ENCODE measurements around the gene PPIL1. TPM values are rescaled to one million over a fixed set of nuclear protein-coding genes. Genes with fewer than 3 reads are reported as not detected.

Gene PPIL1
- total RNA-seq, 1 donor from 2014 or later = 36.6 TPM

DNA sequence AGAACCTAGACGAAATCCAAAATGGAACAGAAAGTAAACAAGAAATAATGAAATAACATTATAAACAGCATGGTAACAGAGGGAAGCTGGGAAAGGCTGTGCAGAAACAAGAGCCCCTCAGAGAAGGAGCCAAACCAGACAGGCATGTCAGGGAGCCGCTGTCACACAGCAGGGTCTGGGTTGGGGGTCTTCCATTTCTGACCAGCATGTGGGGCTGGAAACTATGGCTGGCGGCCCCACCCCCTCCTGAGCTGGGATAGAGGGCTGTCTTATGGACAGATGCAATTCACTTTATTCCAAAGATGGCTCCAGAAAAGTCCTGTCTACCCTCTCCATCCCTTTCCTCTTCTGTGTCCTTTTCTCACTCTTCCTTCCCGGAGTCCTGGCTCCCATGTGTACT is 38.5 kb upstream of the PPIL1 start:
- no peak for TF ChIP-seq EZH2 (IDR thresholded peaks at IDR 0.05; ENCODE audit: insufficient read depth, low read length)
- TF ChIP-seq, protein P1, sequence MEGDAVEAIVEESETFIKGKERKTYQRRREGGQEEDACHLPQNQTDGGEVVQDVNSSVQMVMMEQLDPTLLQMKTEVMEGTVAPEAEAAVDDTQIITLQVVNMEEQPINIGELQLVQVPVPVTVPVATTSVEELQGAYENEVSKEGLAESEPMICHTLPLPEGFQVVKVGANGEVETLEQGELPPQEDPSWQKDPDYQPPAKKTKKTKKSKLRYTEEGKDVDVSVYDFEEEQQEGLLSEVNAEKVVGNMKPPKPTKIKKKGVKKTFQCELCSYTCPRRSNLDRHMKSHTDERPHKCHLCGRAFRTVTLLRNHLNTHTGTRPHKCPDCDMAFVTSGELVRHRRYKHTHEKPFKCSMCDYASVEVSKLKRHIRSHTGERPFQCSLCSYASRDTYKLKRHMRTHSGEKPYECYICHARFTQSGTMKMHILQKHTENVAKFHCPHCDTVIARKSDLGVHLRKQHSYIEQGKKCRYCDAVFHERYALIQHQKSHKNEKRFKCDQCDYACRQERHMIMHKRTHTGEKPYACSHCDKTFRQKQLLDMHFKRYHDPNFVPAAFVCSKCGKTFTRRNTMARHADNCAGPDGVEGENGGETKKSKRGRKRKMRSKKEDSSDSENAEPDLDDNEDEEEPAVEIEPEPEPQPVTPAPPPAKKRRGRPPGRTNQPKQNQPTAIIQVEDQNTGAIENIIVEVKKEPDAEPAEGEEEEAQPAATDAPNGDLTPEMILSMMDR (IDR thresholded peaks at IDR 0.05; ENCODE audit: insufficient read depth, low read depth, low read length) = no peak
- H3K4me3 ChIP-seq (ENCODE audit: insufficient read depth, low read depth, low read length) = no peak overlapping the region
- peak overlapping the region; percentile 38 for H3K27ac Mint-ChIP-seq (ENCODE audit: unreplicated experiment)
- H3K36me3 Mint-ChIP-seq (ENCODE audit: low read depth, unreplicated experiment) = peaks cover 12% of the 10 kb centered on the region
- H3K27ac ChIP-seq (ENCODE audit: low read depth, low read length) = no peak overlapping the region
- H3K4me3 Mint-ChIP-seq (ENCODE audit: unreplicated experiment) = no peak overlapping the region
- peaks cover 55% of the 10 kb centered on the region for H4K20me1 ChIP-seq (ENCODE audit: insufficient read depth, low read length)
- FAIRE-seq (no peak), DNase-seq (ENCODE audit: low read depth) (no peak)
- peaks cover 4% of the 10 kb centered on the region for H3K36me3 ChIP-seq (ENCODE audit: insufficient read depth, low read length)
- H3K4me1 Mint-ChIP-seq (ENCODE audit: low read depth, unreplicated experiment) = peaks cover 49% of the 10 kb centered on the region
- peak overlapping the region; percentile 55 for H3K4me2 ChIP-seq (ENCODE audit: low read length)
- H3K9me3 ChIP-seq (ENCODE audit: insufficient read depth, low read depth, low read length) = no peaks in the 10 kb centered on the region
- no peaks in the 10 kb centered on the region for H3K9me3 Mint-ChIP-seq (ENCODE audit: unreplicated experiment)
- H3K9ac ChIP-seq (ENCODE audit: low read length) = no peak overlapping the region
- no peaks in the 10 kb centered on the region for H3K27me3 Mint-ChIP-seq (ENCODE audit: low read depth, unreplicated experiment)
- no peaks in the 10 kb centered on the region for H3K79me2 ChIP-seq (ENCODE audit: insufficient read depth, low read length)
- H2AFZ ChIP-seq (ENCODE audit: low read depth, low read length) = no peak overlapping the region
- H3K4me1 ChIP-seq (ENCODE audit: insufficient read depth, low read length) = peaks cover 20% of the 10 kb centered on the region
- H3K27me3 ChIP-seq (ENCODE audit: insufficient read depth, low read length) = no peaks in the 10 kb centered on the region

DNA sequence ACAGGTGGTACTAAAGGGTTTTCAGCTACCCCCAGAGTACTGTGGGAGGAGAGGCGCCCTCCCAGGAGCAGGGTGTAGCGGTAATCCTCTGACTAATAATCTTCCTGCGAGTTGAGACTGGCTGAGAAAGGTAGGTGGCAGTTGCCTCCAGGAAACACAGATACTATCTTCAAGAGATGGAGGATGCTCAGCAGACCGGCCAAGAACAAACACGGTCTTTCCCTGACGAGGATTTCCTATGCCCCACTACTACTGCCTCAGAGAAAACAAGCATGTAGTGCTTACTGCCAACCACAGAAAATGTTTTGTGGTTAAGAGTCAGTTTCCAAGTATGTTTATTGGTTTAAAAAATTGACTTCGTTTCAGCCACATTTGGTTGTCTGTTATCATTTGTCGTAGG is 38.0 kb upstream of the PPIL1 start:
- DNase-seq (ENCODE audit: low read depth) (peak; percentile 90), FAIRE-seq (peak; percentile 88)
- H3K4me1 ChIP-seq (ENCODE audit: insufficient read depth, low read length) = peaks cover 22% of the 10 kb centered on the region
- H3K79me2 ChIP-seq (ENCODE audit: insufficient read depth, low read length) = no peaks in the 10 kb centered on the region
- H4K20me1 ChIP-seq (ENCODE audit: insufficient read depth, low read length) = peaks cover 60% of the 10 kb centered on the region
- Mint-ChIP-seq H3K27ac (ENCODE audit: unreplicated experiment) (peak overlapping the region; percentile 51), H3K9me3 (ENCODE audit: unreplicated experiment) (no peaks in the 10 kb centered on the region), H3K4me3 (ENCODE audit: unreplicated experiment) (peak overlapping the region; percentile 37), H3K27me3 (ENCODE audit: low read depth, unreplicated experiment) (no peaks in the 10 kb centered on the region), H3K4me1 (ENCODE audit: low read depth, unreplicated experiment) (peaks cover 54% of the 10 kb centered on the region), H3K36me3 (ENCODE audit: low read depth, unreplicated experiment) (peaks cover 12% of the 10 kb centered on the region)
- H3K27ac ChIP-seq (ENCODE audit: low read depth, low read length) = no peak overlapping the region
- H3K4me2 ChIP-seq (ENCODE audit: low read length) = peak overlapping the region; percentile 55
- H3K9ac ChIP-seq (ENCODE audit: low read length) = no peak overlapping the region
- H3K36me3 ChIP-seq (ENCODE audit: insufficient read depth, low read length) = peaks cover 4% of the 10 kb centered on the region
- H3K9me3 ChIP-seq (ENCODE audit: insufficient read depth, low read depth, low read length) = no peaks in the 10 kb centered on the region
- H3K4me3 ChIP-seq (ENCODE audit: insufficient read depth, low read depth, low read length) = no peak overlapping the region
- H2AFZ ChIP-seq (ENCODE audit: low read depth, low read length) = no peak overlapping the region
- no peaks in the 10 kb centered on the region for H3K27me3 ChIP-seq (ENCODE audit: insufficient read depth, low read length)
- TF ChIP-seq, protein P1 (IDR thresholded peaks at IDR 0.05; ENCODE audit: insufficient read depth, low read depth, low read length) = no peak
- no peak for TF ChIP-seq EZH2 (IDR thresholded peaks at IDR 0.05; ENCODE audit: insufficient read depth, low read length)

DNA sequence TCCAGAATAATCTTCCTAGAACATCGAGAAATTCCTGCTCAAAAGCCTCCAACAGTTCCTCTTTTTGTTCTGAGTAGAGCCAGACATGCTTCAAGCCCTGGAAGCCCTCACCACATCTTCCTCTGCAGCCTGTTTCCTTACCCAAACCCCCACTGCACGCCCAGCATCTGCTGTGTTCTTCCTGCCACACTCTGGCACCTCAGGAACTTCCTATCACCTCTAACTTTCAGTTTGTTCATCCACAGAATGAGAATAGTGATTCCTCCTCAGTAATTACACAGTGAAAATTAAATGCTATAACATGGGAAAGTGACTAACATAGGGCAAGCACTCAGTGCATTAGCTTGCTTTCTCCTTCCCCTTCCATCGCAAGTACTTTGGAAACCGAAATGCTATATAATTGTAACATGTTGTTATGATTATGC is 37.4 kb upstream of the PPIL1 start:
- no peak for FAIRE-seq
- no peaks in the 10 kb centered on the region for H3K27me3 ChIP-seq (ENCODE audit: insufficient read depth, low read length)
- no peaks in the 10 kb centered on the region for H3K79me2 ChIP-seq (ENCODE audit: insufficient read depth, low read length)
- no peaks in the 10 kb centered on the region for H3K9me3 Mint-ChIP-seq (ENCODE audit: unreplicated experiment)
- H3K36me3 ChIP-seq (ENCODE audit: insufficient read depth, low read length) = peaks cover 4% of the 10 kb centered on the region
- no peak overlapping the region for H3K27ac ChIP-seq (ENCODE audit: low read depth, low read length)
- H3K27ac Mint-ChIP-seq (ENCODE audit: unreplicated experiment) = peak overlapping the region; percentile 51
- H3K4me3 ChIP-seq (ENCODE audit: insufficient read depth, low read depth, low read length) = no peak overlapping the region
- H3K4me1 Mint-ChIP-seq (ENCODE audit: low read depth, unreplicated experiment) = peaks cover 53% of the 10 kb centered on the region
- H3K36me3 Mint-ChIP-seq (ENCODE audit: low read depth, unreplicated experiment) = peaks cover 12% of the 10 kb centered on the region
- peaks cover 64% of the 10 kb centered on the region for H4K20me1 ChIP-seq (ENCODE audit: insufficient read depth, low read length)
- peaks cover 25% of the 10 kb centered on the region for H3K4me1 ChIP-seq (ENCODE audit: insufficient read depth, low read length)
- peak overlapping the region; percentile 55 for H3K4me2 ChIP-seq (ENCODE audit: low read length)
- no peak overlapping the region for H2AFZ ChIP-seq (ENCODE audit: low read depth, low read length)
- H3K27me3 Mint-ChIP-seq (ENCODE audit: low read depth, unreplicated experiment) = no peaks in the 10 kb centered on the region
- TF ChIP-seq EZH2 (IDR thresholded peaks at IDR 0.05; ENCODE audit: insufficient read depth, low read length) = no peak
- TF ChIP-seq, protein P1 (IDR thresholded peaks at IDR 0.05; ENCODE audit: insufficient read depth, low read depth, low read length) = no peak
- H3K9ac ChIP-seq (ENCODE audit: low read length) = no peak overlapping the region
- H3K9me3 ChIP-seq (ENCODE audit: insufficient read depth, low read depth, low read length) = no peaks in the 10 kb centered on the region
- no peak for DNase-seq (ENCODE audit: low read depth)
- H3K4me3 Mint-ChIP-seq (ENCODE audit: unreplicated experiment) = no peak overlapping the region
